Effector CD8-positive, alpha-beta T cell (primary cell): ENCODE data around the gene OR1M1.
"Not testable (repeated sequence)": the region's sequence is repeated elsewhere in the genome, so short reads cannot be mapped to it uniquely, and the experiment has no call there.

Experiments
- DNase-seq: peaks from one replicate; lab custom pipeline; 2025; lab: John Stamatoyannopoulos, UW
- total RNA-seq, 4 experiments: gene quantifications; one replicate each; lab custom pipeline; 2026; lab: John Stamatoyannopoulos, UW

Gene OR1M1
- total RNA-seq = 0 reads per million in 4 experiments

GRCh38 chr19:9086761-9087160, at the start of gene OR1M1:
Gene OR1M1 (plus strand): TSS chr19:9087061. CDS start chr19:9093245, 6,184 bp downstream.
- DNase-seq = no peak

DNA sequence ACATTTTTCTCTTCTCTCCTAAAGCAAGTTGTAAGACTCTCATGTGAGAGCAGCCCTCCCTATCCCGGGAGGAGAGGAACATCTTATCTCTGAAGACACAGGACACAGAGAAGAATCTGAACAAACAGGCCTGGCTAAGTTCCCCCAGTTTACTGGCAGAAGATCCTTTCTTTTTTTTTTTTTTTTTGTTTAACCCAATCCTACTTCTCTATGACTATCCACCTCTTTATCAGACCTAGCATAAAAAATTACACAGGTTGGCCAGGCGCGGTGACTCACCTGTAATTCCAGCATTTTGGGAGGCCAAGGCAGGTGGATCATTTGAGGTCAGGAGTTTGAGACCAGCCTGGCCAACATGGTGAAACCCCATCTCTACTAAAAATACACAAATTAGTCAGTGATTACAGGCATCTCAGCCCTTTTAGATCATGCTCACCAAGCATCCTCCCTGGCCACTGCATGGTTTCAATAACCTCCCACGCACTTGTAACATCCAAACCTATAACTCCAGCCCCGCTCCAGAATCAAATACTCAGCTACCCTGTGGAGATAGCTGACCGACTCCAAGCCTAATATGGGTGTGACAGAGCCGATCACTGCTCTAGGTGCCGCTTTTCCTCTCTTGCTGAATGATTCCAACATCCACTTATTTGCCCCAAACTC, 49.3 kb upstream of the OR1M1 start:
- no peak for DNase-seq

- DNase-seq = no peak
These were observed 47.1 kb upstream of the OR1M1 start for GRCh38 chr19:9039728-9040127.

DNA sequence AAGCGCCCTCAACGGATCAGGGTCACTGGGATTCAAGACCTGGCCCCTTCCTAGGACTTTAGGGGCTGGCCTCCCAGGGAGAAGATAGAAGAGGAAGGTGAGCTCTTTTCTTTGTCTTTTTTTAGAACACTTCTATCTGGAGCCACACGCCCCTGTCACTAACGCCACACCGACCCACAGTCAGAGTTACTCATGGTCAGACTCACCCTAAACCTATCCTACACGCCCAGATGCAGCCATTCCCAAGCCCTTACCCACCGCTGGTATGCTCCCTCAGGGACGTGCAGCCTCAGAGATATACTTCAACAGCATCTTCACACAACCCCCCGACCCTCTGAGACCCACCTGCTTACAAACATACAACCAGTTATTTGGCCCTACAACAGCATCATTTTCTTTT, 46.7 kb upstream of the OR1M1 start:
- DNase-seq = no peak

DNA sequence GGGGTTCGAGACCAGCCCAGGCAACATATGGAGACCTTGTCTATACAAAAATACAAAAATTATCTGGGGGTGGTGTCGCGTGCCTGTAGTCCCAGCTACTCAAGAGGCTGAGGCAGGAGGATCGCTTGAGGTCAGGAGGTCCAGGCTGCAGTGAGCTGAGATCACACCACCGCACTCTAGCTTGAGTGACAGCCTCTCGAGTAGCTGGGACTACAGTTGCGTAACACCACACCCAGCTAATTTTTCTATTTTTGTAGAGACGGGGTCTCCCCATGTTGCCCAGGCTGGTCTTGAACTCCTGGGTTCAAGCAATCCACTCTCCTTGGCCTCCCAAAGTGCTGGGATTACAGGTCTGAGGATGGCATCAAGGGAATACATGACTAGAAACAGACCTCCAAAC, 45.8 kb upstream of the OR1M1 start:
- no peak for DNase-seq

GRCh38 chr19:9043524-9043923, 43.3 kb upstream of the OR1M1 start:
- DNase-seq = no peak

DNA sequence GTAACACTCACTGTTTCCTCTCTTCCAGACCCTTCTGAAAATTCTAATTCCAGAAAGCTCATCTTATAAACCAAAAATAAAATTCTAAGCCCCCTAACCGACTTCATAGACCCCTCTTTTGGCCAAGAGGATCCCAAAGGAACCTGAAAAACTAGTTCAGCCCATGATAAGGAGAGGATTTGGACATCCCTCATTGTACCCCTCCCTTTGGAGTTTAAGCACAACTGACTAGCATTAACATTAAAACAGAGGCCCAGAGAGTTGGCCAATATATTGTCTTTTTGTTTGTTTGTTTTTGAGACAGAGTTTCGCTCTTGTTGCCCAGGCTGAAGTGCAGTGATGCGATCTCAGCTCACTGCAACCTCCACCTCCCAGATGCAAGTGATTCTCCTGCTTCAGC, 42.4 kb upstream of the OR1M1 start:
- DNase-seq = no peak

GRCh38 chr19:9046694-9047093, 40.2 kb upstream of the OR1M1 start:
- no peak for DNase-seq

- DNase-seq = no peak
These were observed 34.0 kb upstream of the OR1M1 start for GRCh38 chr19:9052894-9053293.

- DNase-seq = not testable (repeated sequence)
These were observed 33.2 kb upstream of the OR1M1 start for GRCh38 chr19:9053674-9054073.

GRCh38 chr19:9054207-9054606, 32.7 kb upstream of the OR1M1 start:
- DNase-seq = no peak

GRCh38 chr19:9054765-9055164, 32.1 kb upstream of the OR1M1 start:
- DNase-seq = no peak

- not testable (repeated sequence) for DNase-seq
These were observed 30.7 kb upstream of the OR1M1 start for GRCh38 chr19:9056131-9056530.

DNA sequence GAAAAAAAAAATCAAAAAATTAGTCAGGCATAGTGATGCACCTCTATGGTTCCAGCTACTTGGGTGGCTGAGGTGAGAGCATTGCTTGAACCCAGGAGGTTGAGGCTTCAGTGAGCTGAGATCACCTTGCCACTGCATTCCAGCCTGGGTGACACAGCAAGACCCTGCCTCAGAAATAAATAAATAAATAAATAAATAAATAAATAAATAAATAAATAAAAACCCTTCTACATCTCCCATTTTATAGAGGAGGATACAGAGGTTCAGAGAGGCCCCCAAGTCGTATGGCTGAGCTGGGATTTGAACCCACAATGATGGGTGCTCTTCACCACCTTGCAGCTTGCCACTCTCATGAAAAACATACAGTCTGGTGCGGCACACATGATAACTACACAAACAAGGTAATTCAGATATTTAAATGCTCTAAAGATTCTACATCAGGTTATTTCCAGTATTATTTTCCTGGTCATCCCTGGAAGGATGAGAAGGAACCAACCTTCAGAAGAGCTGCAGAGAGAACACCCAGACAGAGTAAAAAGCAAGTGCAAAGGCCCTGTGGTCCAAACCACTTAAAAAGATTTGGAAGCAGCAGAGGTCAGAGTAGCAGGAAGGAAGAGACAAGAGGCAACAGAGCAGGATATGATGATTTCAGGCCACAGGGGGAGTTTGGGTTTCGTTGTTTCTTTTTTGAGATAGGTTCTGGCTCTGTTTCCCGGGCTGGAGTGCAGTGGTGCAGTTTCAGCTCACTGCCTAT, 29.2 kb upstream of the OR1M1 start:
- DNase-seq = no peak

GRCh38 chr19:9058905-9059667, 27.8 kb upstream of the OR1M1 start:
- no peak for DNase-seq

DNA sequence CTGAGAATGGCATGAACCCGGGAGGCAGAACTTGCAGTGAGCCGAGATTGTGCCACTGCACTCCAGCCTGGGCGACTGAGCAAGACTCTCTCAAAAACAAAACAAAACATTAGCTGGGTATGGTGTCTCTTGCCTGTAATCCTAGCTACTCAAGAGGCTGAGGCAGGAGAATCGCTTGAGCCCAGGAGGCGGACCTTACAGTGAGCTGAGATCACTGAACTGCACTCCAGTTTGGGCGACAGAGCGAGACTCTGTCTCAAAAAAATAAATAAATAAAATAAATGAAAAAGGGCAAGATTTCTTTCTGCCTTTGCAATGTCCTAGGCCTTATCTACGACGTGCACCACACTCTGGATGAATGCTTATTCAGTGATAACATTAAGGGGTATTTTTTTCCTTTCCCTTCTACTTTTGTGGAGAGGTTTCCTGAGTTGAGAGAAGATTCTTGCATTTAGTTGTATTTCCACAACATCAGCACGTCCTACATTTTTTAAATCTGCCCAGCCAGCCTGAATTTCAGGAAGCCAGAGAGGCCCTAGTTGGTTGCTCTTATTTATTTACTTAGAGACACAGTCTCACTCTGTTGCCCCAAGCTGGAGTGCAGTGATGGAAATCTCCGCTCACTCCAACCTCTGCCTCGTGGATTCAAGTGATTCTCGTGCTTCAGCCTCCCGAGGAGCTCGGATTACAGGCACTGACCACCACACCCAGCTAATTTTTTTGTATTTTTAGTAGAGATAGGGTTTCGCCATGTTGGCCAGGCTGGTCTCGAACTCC, 26.1 kb upstream of the OR1M1 start:
- no peak for DNase-seq

DNA sequence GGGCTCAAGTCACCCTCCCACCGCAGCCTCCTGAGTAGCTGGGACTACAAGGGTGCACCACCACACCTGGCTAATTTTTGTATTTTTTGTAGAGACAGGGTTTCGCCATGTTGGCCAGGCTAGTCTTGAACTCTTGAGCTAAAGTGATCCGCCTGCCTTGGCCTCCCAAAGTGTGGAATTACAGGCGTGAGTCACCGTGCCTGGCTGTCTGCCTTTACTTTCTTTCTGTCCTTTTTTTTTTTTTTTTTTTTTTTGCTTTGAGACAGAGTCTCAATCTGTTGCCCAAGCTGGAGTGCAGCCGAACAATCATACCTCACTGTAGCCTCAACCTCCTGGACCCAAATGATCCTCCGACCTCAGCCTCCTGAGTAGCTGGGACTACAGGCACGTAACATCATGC, 25.0 kb upstream of the OR1M1 start:
- no peak for DNase-seq

- DNase-seq = no peak
These were observed 21.3 kb upstream of the OR1M1 start for GRCh38 chr19:9065457-9066014.

- no peak for DNase-seq
These were observed 16.8 kb upstream of the OR1M1 start for GRCh38 chr19:9070066-9070465.

DNA sequence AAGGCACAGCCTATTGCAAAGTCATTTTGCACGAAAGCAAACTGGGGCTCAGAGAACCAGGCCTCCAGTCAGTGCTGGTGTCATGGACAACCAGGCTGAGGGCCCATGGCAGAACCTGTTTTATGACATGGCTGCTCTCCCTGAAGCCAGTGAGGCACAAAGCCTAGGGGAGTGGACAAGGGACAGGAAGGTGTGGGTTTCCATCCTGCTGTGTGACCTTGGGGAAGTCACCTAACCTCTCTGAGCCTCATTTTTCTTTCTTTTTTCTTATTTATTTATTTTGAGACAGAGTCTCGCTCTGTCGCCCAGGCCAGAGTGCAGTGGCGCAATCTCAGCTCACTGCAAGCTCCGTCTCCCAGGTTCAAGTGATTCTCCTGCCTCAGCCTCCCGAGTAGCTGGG, 15.1 kb upstream of the OR1M1 start:
- not testable (repeated sequence) for DNase-seq

GRCh38 chr19:9073806-9074205, 13.1 kb upstream of the OR1M1 start:
- DNase-seq = no peak
